B cell (primary cell): ENCODE data around the gene THADA. TPM values are rescaled to one million over a fixed set of nuclear protein-coding genes. Genes with fewer than 3 reads are reported as not detected.
"Not testable (repeated sequence)": the region's sequence is repeated elsewhere in the genome, so short reads cannot be mapped to it uniquely, and the experiment has no call there.

Experiments used
- ATAC-seq: fragments of 200-7000 bp; cut with Tn5 transposase; one replicate; pipeline ENCODE4 v1.10.0; 2021; ENCODE audit warnings: low read depth, mild to moderate bottlenecking, moderate number of reproducible peaks, moderate library complexity
- CTCF ChIA-PET: fragments of 350-600 bp; sonication (Branson Sonifier 250); formaldehyde crosslinking; loops from one replicate; lab custom pipeline; 2021; ENCODE audit warnings: antibody characterized with exemption, inconsistent platforms; lab: Charles Lee
- POLR2A ChIA-PET: fragments of 350-600 bp; sonication (Branson Sonifier 250); formaldehyde crosslinking; loops from one replicate; lab custom pipeline; 2021; ENCODE audit warnings: antibody characterized with exemption; lab: Charles Lee
- DNase-seq: peaks from one replicate; pipeline ENCODE4 v3.0.0; 2013
- H2AFZ ChIP-seq: 2 replicates; pipeline ENCODE4 v1.6.1; 2012; ENCODE audit warnings: mild to moderate bottlenecking, low read depth, low read length; ENCODE audit not compliant: insufficient read depth, poor library complexity, severe bottlenecking
- H3K27ac ChIP-seq, 2 donors: 1 replicate in 1 of 2; 2 replicates in 1 of 2; pipeline ENCODE4 v1.5.1; 2012 to 2013; ENCODE audit warnings: low read length in 2 of 2, mild to moderate bottlenecking in 2 of 2, moderate library complexity in 1 of 2
- H3K27me3 ChIP-seq, 4 experiments: fragments of 200-600 bp in 1 of 4; sonication (generic) in 1 of 4; replicated peaks in 1 of 4; 1 replicate in 2 of 4; 2 replicates in 2 of 4; pipeline versions ENCODE4 v1.6.1 to v1.7.0; 2013 to 2016; ENCODE audit warnings: low read length in 3 of 4, mild to moderate bottlenecking in 2 of 4, mixed read lengths in 1 of 4, moderate library complexity in 1 of 4; ENCODE audit not compliant: insufficient read depth in 4 of 4, control insufficient read depth in 3 of 4; ENCODE audit errors: control extremely low read depth in 1 of 4
- H3K36me3 ChIP-seq, 2 experiments: replicated peaks in 1 of 2; 1 replicate in 1 of 2; 2 replicates in 1 of 2; pipeline versions ENCODE4 v1.6.1 to v1.7.1; 2013; ENCODE audit warnings: low read length in 1 of 2; ENCODE audit not compliant: insufficient read depth in 2 of 2, control insufficient read depth in 1 of 2; ENCODE audit errors: control extremely low read depth in 1 of 2, extremely low read depth in 1 of 2
- H3K4me1 ChIP-seq, 2 donors: fragments of 200-600 bp in 1 of 2; sonication (generic) in 1 of 2; 1 replicate in 1 of 2; 2 replicates in 1 of 2; pipeline versions ENCODE4 v1.5.1 to v1.6.1; 2013 to 2017; ENCODE audit warnings: low read length in 2 of 2; ENCODE audit not compliant: control insufficient read depth in 2 of 2, insufficient read depth in 2 of 2
- H3K4me2 ChIP-seq: replicated peaks from 2 replicates; pipeline ENCODE3; 2012; ENCODE audit warnings: mild to moderate bottlenecking, low read depth, low read length; ENCODE audit not compliant: poor library complexity, severe bottlenecking
- H3K4me3 ChIP-seq, 5 experiments: fragments of 200-600 bp in 1 of 5; sonication (generic) in 1 of 5; 1 replicate in 3 of 5; 2 replicates in 2 of 5; pipeline versions ENCODE4 v1.5.1 to v1.7.0; 2011 to 2016; ENCODE audit warnings: low read length in 4 of 5, mild to moderate bottlenecking in 4 of 5, low read depth in 2 of 5, control low read depth in 1 of 5, moderate library complexity in 1 of 5; ENCODE audit not compliant: insufficient read depth in 1 of 5; ENCODE audit errors: control extremely low read depth in 1 of 5, extremely low read depth in 1 of 5
- H3K79me2 ChIP-seq: fragments of 200-600 bp; sonication (generic); one replicate; pipeline ENCODE4 v1.6.0; 2016; ENCODE audit warnings: low read length; ENCODE audit not compliant: control insufficient read depth, insufficient read depth
- H3K9ac ChIP-seq: fragments of 200-600 bp; sonication (generic); 2 replicates; pipeline ENCODE4 v1.6.1; 2017; ENCODE audit warnings: mild to moderate bottlenecking, low read length, moderate library complexity
- H3K9me3 ChIP-seq, 3 donors: one replicate each; pipeline versions ENCODE4 v1.6.1 to v1.7.1; 2013; ENCODE audit warnings: low read length in 2 of 3; ENCODE audit not compliant: control insufficient read depth in 2 of 3, insufficient read depth in 1 of 3; ENCODE audit errors: control extremely low read depth in 1 of 3
- H4K20me1 ChIP-seq: 2 replicates; pipeline ENCODE4 v1.6.0; 2012; ENCODE audit warnings: mild to moderate bottlenecking, low read length; ENCODE audit not compliant: insufficient read depth, control insufficient read depth, poor library complexity, severe bottlenecking
- H3K27ac Mint-ChIP-seq: one replicate; pipeline ENCODE4 v1.8.0; 2021; ENCODE audit warnings: mixed read lengths
- H3K27me3 Mint-ChIP-seq: one replicate; pipeline ENCODE4 v1.8.0; 2021; ENCODE audit warnings: mixed read lengths
- H3K4me1 Mint-ChIP-seq: one replicate; pipeline ENCODE4 v1.8.0; 2021; ENCODE audit warnings: mixed read lengths
- H3K4me3 Mint-ChIP-seq: one replicate; pipeline ENCODE4 v1.8.0; 2021; ENCODE audit warnings: mixed read lengths
- H3K9me3 Mint-ChIP-seq: one replicate; pipeline ENCODE4 v1.8.0; 2022; ENCODE audit warnings: mixed read lengths; ENCODE audit not compliant: insufficient read depth
- CTCF ChIP-seq: fragments of 200-600 bp; IDR thresholded peaks from one replicate; pipeline ENCODE4 v1.8.0; 2022; ENCODE audit warnings: antibody characterized with exemption, mild to moderate bottlenecking
- EZH2 ChIP-seq: IDR thresholded peaks from 2 replicates; pipeline ENCODE4 v1.6.1; 2012; ENCODE audit warnings: borderline replicate concordance, low read depth, mild to moderate bottlenecking, moderate library complexity, low read length; ENCODE audit not compliant: insufficient read depth, poor library complexity, severe bottlenecking
- WGBS: methylation state at CpG from one replicate; pipeline ENCODE4 v1.1.5; 2013; ENCODE audit warnings: missing lambda C conversion rate; ENCODE audit not compliant: insufficient coverage; 5-methylcytosine and 5-hydroxymethylcytosine counted together
- intact Hi-C: fragments of 100-400 bp; cut with micrococcal nuclease; formaldehyde crosslinking; loops from one replicate; pipeline ENCODE4 v1.10.0; 2022
- polyA plus RNA-seq: library from polyadenylated mRNA; depleted of rRNA; stranded (reverse); fragments of >200 nt; gene quantifications from 2 replicates; pipeline ENCODE4 v1.2.3, GENCODE V29; 2012
- total RNA-seq, 2 donors: library from RNA; stranded (reverse); fragments of 120-200 nt in 1 of 2; gene quantifications; 1 replicate in 1 of 2; 2 replicates in 1 of 2; pipeline versions ENCODE4 v1.2.3 to v1.2.4, GENCODE V29; 2013 to 2022

Gene THADA
- total and polyA plus RNA-seq, 2 donors (not counting 1 experiment from before 2014, with no cell fraction given): 17.6 to 48.5 TPM

DNA sequence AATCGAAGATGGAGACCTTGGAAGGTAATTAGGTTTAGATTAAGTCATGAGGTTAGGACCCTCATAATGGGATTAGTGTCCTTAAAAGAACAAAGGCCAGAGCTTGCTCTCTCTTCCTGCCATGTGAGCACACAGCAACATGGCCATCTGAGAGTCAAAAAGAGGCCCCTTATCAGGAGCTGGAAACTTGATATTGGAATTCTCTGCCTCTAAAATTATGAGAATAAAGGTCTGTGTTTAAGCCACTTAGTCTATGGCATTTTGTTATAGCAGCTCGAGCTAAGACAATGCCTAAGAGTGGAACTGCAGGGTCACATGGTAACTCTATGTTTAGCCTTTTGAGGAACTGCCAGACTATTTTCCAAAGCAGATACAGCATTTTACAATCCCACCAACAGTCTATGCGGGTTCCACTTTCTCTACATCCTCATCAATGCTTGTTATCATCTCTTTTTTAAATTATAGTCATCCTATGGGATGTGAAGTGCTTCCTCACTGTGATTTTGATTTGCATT is 42.4 kb downstream of the THADA start:
- DNase-seq (no peak), ATAC-seq (no peak)
- Histone ChIP-seq H3K36me3 (peaks cover 10 to 67% of the 10 kb centered on the region in 2 experiments), H3K4me1 (no peaks in the 10 kb centered on the region), H3K27ac (no peak overlapping the region), H3K4me3 (no peak overlapping the region), H3K9me3 (no peaks in the 10 kb centered on the region), H3K27me3 (no peaks in the 10 kb centered on the region), H3K79me2 (no peaks in the 10 kb centered on the region), H3K9ac (no peak overlapping the region), H3K4me2 (no peak overlapping the region), H4K20me1 (no peaks in the 10 kb centered on the region), H2AFZ (no peak overlapping the region)
- CTCF ChIA-PET: interaction anchor here (0.6 to 0.7 kb wide), 2 partner anchors 12 to 607 kb away, joined by 3 read pairs; no protein-coding TSS in a partner anchor
- no peaks in the 10 kb centered on the region for H3K9me3 Mint-ChIP-seq
- H3K27ac Mint-ChIP-seq: no peak overlapping the region
- intact Hi-C loops: no loop called here
- TF ChIP-seq CTCF (no peak), EZH2 (no peak)
- H3K4me3 Mint-ChIP-seq: no peak overlapping the region
- POLR2A ChIA-PET: no interaction called here
- H3K27me3 Mint-ChIP-seq: no peaks in the 10 kb centered on the region
- H3K4me1 Mint-ChIP-seq: no peaks in the 10 kb centered on the region
- WGBS: no CpG with 5 or more reads among the region's 3 CpGs

DNA sequence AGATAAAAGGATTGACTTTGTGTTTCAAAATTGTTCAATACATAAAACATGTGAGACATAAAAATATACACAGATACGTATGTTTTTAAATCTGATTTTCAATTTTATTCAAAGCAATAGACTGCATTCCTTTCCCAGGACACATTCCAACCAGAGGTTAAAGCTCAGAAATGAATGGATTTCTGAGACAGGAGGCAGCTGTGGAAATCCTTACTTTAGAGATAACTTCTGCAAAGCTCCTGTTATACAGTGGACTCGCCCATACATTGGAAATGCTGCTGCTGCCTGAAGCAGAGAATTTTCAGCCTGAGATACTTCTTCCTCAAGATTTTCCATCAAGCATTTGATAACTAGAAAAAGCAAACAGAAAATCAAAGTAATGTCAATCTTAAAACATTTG is 43.8 kb downstream of the THADA start:
- Histone ChIP-seq H3K4me2 (no peak overlapping the region), H3K4me1 (no peaks in the 10 kb centered on the region), H2AFZ (no peak overlapping the region), H3K9me3 (no peaks in the 10 kb centered on the region), H3K27me3 (no peaks in the 10 kb centered on the region), H3K9ac (no peak overlapping the region), H4K20me1 (no peaks in the 10 kb centered on the region), H3K27ac (no peak overlapping the region), H3K36me3 (peaks cover 8 to 57% of the 10 kb centered on the region in 2 experiments), H3K79me2 (no peaks in the 10 kb centered on the region), H3K4me3 (no peak overlapping the region)
- no peak for DNase-seq
- POLR2A ChIA-PET: no interaction called here
- H3K4me1 Mint-ChIP-seq: no peaks in the 10 kb centered on the region
- H3K27ac Mint-ChIP-seq: no peak overlapping the region
- no peak overlapping the region for H3K4me3 Mint-ChIP-seq
- ATAC-seq: no peak
- H3K27me3 Mint-ChIP-seq: no peaks in the 10 kb centered on the region
- WGBS: 100% methylated on average over 1 of the region's 2 CpGs
- no peaks in the 10 kb centered on the region for H3K9me3 Mint-ChIP-seq
- CTCF ChIA-PET: interaction anchor here (0.7 kb wide), 1 partner anchor 56 kb away, joined by 3 read pairs; no protein-coding TSS in a partner anchor
- no peak for TF ChIP-seq CTCF
- no peak for TF ChIP-seq EZH2
- intact Hi-C loops: no loop called here

DNA sequence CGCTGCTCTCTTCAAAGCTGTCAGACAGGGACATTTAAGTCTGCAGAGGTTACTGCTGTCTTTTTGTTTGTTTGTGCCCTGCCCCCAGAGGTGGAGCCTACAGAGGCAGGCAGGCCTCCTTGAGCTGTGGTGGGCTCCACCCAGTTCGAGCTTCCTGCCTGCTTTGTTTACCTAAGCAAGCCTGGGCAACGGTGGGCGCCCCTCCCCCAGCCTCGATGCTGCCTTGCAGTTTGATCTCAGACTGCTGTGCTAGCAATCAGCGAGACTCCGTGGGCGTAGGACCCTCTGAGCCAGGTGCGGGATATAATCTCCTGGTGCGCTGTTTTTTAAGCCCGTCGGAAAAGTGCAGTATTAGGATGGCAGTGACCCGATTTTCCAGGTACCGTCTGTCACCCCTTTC is 47.5 kb downstream of the THADA start:
- H4K20me1 ChIP-seq, H3K4me1 Mint-ChIP-seq, H3K4me3 Mint-ChIP-seq, POLR2A ChIA-PET, H3K4me2 ChIP-seq, H3K9me3 ChIP-seq, intact Hi-C loops, H3K79me2 ChIP-seq, H2AFZ ChIP-seq, H3K9ac ChIP-seq, H3K4me1 ChIP-seq, DNase-seq, H3K27me3 Mint-ChIP-seq, H3K9me3 Mint-ChIP-seq, ATAC-seq, H3K27ac ChIP-seq, H3K27me3 ChIP-seq, H3K27ac Mint-ChIP-seq, H3K4me3 ChIP-seq, CTCF ChIA-PET: not testable (repeated sequence)
- peaks cover 8 to 32% of the 10 kb centered on the region in 2 experiments for H3K36me3 ChIP-seq
- 82% methylated on average over 6 of the region's 14 CpGs for WGBS
